ENCODE data around the gene ZNF324. TPM values are rescaled to one million over a fixed set of nuclear protein-coding genes. Genes with fewer than 3 reads are reported as not detected.

ZNF324 gene
- polyA plus RNA-seq, 1 of the 3 experiments (the other 2 are of a cell fraction), result 5.6 TPM

DNA sequence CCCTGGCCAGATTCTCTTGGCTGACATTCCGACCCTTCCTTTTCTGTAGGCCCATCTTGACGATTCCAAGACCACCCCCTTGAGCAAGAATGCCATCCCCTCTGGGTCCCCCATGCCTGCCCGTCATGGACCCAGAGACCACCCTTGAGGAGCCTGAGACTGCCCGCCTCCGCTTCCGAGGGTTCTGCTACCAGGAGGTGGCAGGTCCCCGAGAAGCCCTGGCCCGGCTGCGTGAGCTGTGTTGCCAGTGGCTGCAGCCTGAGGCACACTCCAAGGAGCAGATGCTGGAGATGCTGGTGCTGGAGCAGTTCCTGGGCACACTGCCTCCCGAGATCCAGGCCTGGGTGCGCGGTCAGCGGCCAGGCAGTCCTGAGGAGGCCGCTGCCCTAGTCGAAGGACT is 10.2 kb downstream of the ZNF324 start (continued):
- TF ChIP-seq, protein P1, sequence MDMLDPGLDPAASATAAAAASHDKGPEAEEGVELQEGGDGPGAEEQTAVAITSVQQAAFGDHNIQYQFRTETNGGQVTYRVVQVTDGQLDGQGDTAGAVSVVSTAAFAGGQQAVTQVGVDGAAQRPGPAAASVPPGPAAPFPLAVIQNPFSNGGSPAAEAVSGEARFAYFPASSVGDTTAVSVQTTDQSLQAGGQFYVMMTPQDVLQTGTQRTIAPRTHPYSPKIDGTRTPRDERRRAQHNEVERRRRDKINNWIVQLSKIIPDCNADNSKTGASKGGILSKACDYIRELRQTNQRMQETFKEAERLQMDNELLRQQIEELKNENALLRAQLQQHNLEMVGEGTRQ (IDR thresholded peaks at IDR 0.05; ENCODE audit: borderline replicate concordance, low read depth, low read length), result no peak
- no peak for TF ChIP-seq NRF1 (IDR thresholded peaks at IDR 0.05; ENCODE audit: low read depth, low read length)
- TF ChIP-seq, protein P2, sequence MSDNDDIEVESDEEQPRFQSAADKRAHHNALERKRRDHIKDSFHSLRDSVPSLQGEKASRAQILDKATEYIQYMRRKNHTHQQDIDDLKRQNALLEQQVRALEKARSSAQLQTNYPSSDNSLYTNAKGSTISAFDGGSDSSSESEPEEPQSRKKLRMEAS (IDR thresholded peaks at IDR 0.05; ENCODE audit: low read depth), result no peak
- TF ChIP-seq RAD21 (IDR thresholded peaks at IDR 0.05; ENCODE audit: low read length), result no peak
- no peak for TF ChIP-seq SIN3A (IDR thresholded peaks at IDR 0.05; ENCODE audit: borderline replicate concordance, low read depth, low read length)
- no peak for TF ChIP-seq TEAD4 (IDR thresholded peaks at IDR 0.05; ENCODE audit: borderline replicate concordance, insufficient read depth)

DNA sequence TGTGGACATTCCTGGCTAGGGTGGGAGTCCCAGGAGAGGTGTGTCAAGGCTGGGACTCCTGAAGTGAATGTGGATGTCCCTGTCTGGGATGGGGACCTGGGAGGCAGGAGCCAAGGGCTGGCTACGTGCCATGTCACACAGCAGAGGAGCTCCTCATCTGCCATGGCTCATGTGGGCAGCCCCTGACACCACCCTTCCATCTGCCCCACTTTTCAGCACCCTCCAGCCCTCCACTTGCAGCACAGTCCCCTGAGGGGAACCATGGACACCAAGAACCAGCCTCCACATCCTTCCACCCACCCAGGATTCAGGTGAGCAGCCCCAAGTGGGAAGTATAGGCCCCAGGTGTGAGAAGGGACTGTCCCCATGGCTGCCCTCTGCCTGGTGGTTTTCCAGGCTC is 11.0 kb downstream of the ZNF324 start:
- Histone ChIP-seq H3K27ac (ENCODE audit: low read depth in 2 of 2, low read length in 1 of 2) (no peak overlapping the region; a peak in 1 of 4 replicates), H3K79me2 (ENCODE audit: insufficient read depth) (no peaks in the 10 kb centered on the region), H3F3A (replicated peaks; ENCODE audit: insufficient read depth) (peaks cover 10% of the 10 kb centered on the region), H4K20me1 (ENCODE audit: insufficient read depth) (no peaks in the 10 kb centered on the region), H3K27me3 (ENCODE audit: insufficient read depth) (no peaks in the 10 kb centered on the region), H3K4me1 (ENCODE audit: control insufficient read depth in 1 of 2, insufficient read depth in 2 of 2, low read depth in 1 of 2, low read length in 1 of 2) (peaks cover 0 to 30% of the 10 kb centered on the region in 2 experiments; a peak in 1 of 4 replicates), H3K9me3 (no peaks in the 10 kb centered on the region), H3K9ac (no peak overlapping the region), H3K4me2 (no peak overlapping the region), H2AFZ (ENCODE audit: low read depth) (no peak overlapping the region), H3K9me2 (no peaks in the 10 kb centered on the region), H3K4me3 (ENCODE audit: low read depth in 2 of 2, low read length in 1 of 2) (no peak overlapping the region), H3K36me3 (replicated peaks in 1 of 2; ENCODE audit: control insufficient read depth in 1 of 2, insufficient read depth in 2 of 2, low read length in 1 of 2) (peaks cover 0 to 22% of the 10 kb centered on the region in 2 experiments)
- TF ChIP-seq GATA2 (CRISPR knock-in tag; IDR thresholded peaks at IDR 0.05) (no peak), JUND (IDR thresholded peaks at IDR 0.05) (no peak), POLR2AphosphoS5 (IDR thresholded peaks at IDR 0.05; ENCODE audit: low read depth, low read length) (no peak)
- TF ChIP-seq, protein P1 (IDR thresholded peaks at IDR 0.05; ENCODE audit: borderline replicate concordance, low read depth, low read length), result no peak
- no peak for DNase-seq
- ChIA-PET CTCF (interaction anchor here (1.7 to 4.5 kb wide), 2 partner anchors 36 to 42 kb away, joined by 5 to 22 read pairs; partner anchors contain the start of gene ZBTB45), POLR2A (no interaction called here)
- 100% methylated on average over 1 of the region's 1 CpG for WGBS (ENCODE audit: low lambda C conversion rate)

DNA sequence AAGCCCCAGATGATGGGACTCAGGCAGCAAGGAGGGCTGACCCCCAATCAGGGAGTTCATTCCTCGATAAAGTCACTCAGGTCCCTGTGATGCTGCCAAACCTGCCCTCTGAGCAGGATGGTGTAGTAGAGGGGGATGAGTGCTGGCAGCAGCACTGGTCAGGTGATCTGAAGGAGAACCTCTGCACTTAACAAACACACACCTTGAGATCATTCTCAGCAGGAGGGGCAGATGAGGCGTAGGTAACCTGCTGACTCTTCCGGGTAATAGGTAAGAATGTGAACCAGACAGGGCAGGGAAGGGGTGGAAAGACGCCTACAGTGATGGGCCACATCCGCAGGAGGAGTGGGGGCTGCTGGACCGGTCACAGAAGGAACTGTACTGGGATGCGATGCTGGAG is 12.4 kb downstream of the ZNF324 start:
- ChIA-PET POLR2A (no interaction called here), CTCF (interaction anchor here (1.4 kb wide), 1 partner anchor 40 kb away, joined by 5 read pairs; the partner anchor contains the start of gene ZBTB45)
- no peak overlapping the region for H3K4me3 ChIP-seq (ENCODE audit: low read depth in 2 of 2, low read length in 1 of 2)
- no peaks in the 10 kb centered on the region for H3K79me2 ChIP-seq (ENCODE audit: insufficient read depth)
- H3K27me3 ChIP-seq (ENCODE audit: insufficient read depth), result no peaks in the 10 kb centered on the region
- H3K4me2 ChIP-seq, result no peak overlapping the region
- H3K9me2 ChIP-seq, result no peaks in the 10 kb centered on the region
- peaks cover 0 to 17% of the 10 kb centered on the region in 2 experiments for H3K36me3 ChIP-seq (replicated peaks in 1 of 2; ENCODE audit: control insufficient read depth in 1 of 2, insufficient read depth in 2 of 2, low read length in 1 of 2)
- peaks cover 4% of the 10 kb centered on the region for H3F3A ChIP-seq (replicated peaks; ENCODE audit: insufficient read depth)
- H2AFZ ChIP-seq (ENCODE audit: low read depth), result no peak overlapping the region
- H3K9ac ChIP-seq, result no peak overlapping the region
- 92% methylated on average over 7 of the region's 7 CpGs for WGBS (ENCODE audit: low lambda C conversion rate)
- peaks cover 0 to 28% of the 10 kb centered on the region in 2 experiments; a peak in 1 of 4 replicates for H3K4me1 ChIP-seq (ENCODE audit: control insufficient read depth in 1 of 2, insufficient read depth in 2 of 2, low read depth in 1 of 2, low read length in 1 of 2)
- H3K27ac ChIP-seq (ENCODE audit: low read depth in 2 of 2, low read length in 1 of 2), result no peak overlapping the region
- no peak for DNase-seq
- no peaks in the 10 kb centered on the region for H4K20me1 ChIP-seq (ENCODE audit: insufficient read depth)
- no peaks in the 10 kb centered on the region for H3K9me3 ChIP-seq
- TF ChIP-seq FOXJ3 (CRISPR knock-in tag; IDR thresholded peaks at IDR 0.05) (no peak), EP300 (IDR thresholded peaks at IDR 0.05; ENCODE audit: borderline replicate concordance in 1 of 2, low read depth in 1 of 2, low read length in 1 of 2) (no peak), GATA2 (CRISPR knock-in tag; IDR thresholded peaks at IDR 0.05) (no peak)
- TF ChIP-seq, protein P3, sequence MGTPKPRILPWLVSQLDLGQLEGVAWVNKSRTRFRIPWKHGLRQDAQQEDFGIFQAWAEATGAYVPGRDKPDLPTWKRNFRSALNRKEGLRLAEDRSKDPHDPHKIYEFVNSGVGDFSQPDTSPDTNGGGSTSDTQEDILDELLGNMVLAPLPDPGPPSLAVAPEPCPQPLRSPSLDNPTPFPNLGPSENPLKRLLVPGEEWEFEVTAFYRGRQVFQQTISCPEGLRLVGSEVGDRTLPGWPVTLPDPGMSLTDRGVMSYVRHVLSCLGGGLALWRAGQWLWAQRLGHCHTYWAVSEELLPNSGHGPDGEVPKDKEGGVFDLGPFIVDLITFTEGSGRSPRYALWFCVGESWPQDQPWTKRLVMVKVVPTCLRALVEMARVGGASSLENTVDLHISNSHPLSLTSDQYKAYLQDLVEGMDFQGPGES (IDR thresholded peaks at IDR 0.05; ENCODE audit: low read depth, low read length), result no peak
- TF ChIP-seq, protein P4, sequence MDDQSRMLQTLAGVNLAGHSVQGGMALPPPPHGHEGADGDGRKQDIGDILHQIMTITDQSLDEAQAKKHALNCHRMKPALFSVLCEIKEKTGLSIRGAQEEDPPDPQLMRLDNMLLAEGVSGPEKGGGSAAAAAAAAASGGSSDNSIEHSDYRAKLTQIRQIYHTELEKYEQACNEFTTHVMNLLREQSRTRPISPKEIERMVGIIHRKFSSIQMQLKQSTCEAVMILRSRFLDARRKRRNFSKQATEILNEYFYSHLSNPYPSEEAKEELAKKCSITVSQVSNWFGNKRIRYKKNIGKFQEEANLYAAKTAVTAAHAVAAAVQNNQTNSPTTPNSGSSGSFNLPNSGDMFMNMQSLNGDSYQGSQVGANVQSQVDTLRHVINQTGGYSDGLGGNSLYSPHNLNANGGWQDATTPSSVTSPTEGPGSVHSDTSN (IDR thresholded peaks at IDR 0.05), result no peak
- TF ChIP-seq, protein P5, sequence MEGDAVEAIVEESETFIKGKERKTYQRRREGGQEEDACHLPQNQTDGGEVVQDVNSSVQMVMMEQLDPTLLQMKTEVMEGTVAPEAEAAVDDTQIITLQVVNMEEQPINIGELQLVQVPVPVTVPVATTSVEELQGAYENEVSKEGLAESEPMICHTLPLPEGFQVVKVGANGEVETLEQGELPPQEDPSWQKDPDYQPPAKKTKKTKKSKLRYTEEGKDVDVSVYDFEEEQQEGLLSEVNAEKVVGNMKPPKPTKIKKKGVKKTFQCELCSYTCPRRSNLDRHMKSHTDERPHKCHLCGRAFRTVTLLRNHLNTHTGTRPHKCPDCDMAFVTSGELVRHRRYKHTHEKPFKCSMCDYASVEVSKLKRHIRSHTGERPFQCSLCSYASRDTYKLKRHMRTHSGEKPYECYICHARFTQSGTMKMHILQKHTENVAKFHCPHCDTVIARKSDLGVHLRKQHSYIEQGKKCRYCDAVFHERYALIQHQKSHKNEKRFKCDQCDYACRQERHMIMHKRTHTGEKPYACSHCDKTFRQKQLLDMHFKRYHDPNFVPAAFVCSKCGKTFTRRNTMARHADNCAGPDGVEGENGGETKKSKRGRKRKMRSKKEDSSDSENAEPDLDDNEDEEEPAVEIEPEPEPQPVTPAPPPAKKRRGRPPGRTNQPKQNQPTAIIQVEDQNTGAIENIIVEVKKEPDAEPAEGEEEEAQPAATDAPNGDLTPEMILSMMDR (IDR thresholded peaks at IDR 0.05), result no peak
- TF ChIP-seq, protein P6, sequence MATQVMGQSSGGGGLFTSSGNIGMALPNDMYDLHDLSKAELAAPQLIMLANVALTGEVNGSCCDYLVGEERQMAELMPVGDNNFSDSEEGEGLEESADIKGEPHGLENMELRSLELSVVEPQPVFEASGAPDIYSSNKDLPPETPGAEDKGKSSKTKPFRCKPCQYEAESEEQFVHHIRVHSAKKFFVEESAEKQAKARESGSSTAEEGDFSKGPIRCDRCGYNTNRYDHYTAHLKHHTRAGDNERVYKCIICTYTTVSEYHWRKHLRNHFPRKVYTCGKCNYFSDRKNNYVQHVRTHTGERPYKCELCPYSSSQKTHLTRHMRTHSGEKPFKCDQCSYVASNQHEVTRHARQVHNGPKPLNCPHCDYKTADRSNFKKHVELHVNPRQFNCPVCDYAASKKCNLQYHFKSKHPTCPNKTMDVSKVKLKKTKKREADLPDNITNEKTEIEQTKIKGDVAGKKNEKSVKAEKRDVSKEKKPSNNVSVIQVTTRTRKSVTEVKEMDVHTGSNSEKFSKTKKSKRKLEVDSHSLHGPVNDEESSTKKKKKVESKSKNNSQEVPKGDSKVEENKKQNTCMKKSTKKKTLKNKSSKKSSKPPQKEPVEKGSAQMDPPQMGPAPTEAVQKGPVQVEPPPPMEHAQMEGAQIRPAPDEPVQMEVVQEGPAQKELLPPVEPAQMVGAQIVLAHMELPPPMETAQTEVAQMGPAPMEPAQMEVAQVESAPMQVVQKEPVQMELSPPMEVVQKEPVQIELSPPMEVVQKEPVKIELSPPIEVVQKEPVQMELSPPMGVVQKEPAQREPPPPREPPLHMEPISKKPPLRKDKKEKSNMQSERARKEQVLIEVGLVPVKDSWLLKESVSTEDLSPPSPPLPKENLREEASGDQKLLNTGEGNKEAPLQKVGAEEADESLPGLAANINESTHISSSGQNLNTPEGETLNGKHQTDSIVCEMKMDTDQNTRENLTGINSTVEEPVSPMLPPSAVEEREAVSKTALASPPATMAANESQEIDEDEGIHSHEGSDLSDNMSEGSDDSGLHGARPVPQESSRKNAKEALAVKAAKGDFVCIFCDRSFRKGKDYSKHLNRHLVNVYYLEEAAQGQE (IDR thresholded peaks at IDR 0.05; ENCODE audit: low read depth, low read length), result no peak
